HG02571 (cell line): Measurements from ENCODE around the gene TMEM86B.

Experiments
- ATAC-seq: cut with Tn5 transposase; IDR thresholded peaks from one replicate; pipeline ENCODE4 v1.9.1; 2021; ENCODE audit warnings: mild to moderate bottlenecking, moderate library complexity; ENCODE audit not compliant: unreplicated experiment

The TMEM86B gene

DNA sequence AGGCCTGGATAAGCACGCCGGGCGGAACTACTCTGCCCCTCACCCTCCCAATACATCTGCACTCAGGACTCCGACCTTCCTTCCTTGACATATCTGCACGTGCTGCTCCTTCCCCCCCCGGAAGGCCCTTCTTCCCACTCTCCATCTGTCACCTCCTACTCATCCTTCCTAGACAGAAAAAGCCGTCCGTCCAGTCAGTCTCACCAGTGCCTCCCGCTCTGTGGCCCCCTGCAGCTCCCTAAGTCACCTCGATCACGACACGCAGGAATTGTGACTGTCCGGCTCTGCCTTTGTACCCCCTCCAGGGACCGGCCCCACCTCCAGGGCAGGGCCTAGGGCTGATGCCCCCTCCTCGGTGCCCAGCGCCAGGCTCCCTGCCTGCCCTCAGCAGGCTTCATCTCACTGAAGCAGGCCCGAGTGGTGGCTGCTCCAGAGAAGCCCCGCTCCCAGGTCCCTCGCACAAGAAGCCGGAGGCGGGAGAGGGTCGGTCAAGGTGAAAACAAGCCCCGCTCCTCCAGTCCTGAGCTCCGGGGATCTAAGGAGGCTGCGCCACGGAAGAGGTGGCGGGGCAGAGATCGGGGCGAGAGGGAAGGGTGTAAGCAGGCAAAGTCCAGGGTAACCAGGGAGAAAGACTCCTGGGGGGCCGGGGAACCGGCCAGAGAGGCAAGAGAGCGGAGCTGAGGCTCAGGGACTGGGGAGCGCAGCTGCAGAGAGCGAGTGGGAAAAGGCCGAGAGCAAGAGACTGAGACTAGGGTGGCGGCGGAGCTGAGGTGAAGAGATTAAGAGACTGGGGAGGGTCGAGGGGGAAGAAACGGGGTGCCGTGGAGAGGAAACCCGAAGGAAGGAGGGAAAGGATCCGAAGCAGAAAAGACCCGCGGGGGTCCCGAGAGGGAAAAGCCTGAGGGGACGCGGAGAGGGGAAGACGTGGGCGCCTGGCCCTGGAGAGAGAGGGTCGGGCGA, 29.2 kb upstream of the TMEM86B start:
- no peak for ATAC-seq

DNA sequence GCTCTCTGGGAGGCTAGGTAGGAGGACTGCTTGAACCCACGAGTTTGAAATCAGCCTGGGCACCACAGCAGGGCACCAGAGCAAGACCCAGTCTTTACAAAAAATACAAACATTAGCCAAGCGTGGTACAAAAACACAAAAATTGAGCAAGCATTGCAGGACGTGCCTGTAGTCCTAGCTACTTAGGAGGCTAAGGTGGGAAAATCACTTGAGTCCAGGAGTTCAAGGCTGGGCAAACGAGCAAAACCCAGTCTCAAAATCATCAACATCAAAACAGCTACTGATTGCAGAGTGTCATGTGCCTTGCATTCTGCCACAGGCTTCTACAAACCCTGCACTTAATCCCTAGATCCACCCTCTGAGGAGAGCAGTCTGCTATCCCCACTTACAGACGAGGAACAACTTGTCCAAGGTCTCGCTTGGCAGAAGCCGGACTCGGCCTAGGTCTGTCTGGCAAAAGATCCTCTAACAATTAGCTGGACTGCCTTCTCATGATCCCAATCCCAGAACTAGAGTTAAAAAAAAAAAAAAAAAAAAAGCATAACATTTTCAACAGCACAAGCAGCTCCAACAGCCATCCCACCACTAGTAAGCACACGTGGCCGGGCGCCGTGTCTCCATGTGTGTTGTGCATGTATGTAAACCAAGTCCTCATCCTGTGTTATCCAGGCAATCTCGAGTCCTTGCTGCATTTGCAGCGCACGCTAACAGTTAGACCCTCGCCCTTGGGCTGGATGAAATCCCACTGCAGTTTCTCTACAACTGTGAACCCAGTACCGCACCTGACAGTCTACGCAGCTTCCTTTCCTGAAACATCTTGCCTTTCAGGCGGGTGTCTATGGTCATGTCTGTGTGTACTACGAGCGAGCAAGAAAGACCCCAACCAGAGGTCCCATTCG, 28.2 kb upstream of the TMEM86B start:
- ATAC-seq, result no peak

DNA sequence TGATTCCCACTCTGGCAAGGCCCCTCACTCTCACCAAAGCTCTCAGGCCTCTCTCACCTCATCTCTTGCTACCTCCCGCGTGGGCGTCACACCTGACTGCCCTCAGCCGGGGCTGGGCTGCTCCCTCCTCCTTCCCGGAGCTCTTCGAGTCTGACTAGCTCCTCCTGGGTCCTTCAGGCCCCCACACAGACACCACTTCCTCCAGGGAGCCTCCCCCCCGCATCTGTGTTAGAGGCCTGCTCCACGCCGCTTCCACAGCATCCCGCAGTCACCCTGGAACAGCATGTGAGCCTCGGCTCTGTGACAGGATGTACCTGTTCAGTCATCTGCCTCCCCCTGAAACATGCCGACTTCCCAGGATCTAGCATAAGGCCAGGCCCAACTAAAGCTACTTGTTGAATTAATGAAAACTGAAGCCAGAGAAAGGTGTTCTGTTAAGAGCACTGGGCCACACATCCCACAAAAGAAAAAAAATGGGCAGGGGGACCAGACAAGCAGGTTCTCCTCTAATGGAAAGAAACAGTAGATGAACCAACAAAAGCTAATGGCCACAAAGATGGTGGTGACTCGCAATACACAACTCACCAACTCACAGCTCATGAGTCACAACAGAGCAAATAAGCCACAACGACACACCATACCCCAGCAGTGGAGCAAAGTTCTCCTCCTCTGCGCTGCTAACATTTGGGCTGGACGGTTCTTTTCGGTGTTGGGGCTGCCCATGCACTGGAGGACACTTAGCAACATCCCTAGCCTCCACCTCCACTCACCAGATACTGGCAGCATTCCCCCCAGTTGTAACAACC, 27.3 kb upstream of the TMEM86B start:
- no peak for ATAC-seq

DNA sequence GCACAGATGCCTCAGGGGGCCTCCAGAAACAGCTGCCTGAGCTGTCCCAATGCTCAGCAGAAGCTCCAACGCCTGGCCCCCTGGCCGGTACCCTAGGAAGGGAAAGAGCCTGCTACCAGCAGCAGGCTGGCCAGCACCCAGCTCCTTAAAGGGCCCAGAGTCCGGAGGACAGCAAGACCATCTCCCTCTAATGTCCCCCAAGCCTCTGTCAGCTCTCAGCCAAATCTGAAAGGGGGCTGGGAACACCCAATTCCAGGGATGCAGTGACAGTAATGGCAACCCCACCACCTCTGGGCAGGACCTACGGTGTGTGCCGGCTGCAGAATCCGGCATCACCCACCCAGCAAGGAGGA, 26.0 kb upstream of the TMEM86B start:
- no peak for ATAC-seq

DNA sequence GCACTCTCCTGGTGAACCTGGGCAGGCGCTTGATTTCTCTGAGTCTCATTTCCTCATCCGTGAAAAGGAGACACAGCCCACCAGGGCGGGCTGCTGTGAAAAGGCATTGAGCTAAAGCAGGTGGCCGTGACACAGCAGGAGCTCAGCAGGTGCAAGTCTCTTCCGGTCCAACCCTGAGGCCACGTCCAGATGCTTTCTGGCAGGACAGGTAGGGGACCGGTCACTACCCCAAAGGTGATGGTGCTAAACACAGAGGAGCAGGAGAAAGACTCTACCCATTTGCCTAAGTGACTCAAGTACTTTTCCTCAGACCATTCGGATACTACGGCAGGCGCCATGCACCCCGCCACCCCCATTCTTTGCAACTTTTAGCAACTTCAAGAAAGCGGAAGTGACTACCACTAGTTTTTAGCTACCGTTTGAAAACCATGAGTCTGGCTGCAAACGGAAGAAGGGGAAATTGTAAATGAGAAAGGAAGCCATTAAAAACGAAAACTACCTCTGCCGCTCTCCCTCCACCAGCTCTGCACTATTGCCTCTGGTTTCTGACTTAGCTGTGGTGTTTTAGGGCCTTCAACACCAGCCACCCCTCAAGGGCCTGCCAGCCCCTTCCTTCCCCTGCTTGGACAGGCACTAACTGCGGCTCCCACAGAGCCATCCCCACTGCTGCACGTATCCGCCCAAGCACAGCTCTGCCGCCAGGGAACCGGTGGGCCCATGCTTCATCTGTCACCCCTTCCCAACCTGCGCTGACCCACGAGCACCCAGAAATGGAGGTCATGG, 25.5 kb upstream of the TMEM86B start:
- ATAC-seq, result no peak

DNA sequence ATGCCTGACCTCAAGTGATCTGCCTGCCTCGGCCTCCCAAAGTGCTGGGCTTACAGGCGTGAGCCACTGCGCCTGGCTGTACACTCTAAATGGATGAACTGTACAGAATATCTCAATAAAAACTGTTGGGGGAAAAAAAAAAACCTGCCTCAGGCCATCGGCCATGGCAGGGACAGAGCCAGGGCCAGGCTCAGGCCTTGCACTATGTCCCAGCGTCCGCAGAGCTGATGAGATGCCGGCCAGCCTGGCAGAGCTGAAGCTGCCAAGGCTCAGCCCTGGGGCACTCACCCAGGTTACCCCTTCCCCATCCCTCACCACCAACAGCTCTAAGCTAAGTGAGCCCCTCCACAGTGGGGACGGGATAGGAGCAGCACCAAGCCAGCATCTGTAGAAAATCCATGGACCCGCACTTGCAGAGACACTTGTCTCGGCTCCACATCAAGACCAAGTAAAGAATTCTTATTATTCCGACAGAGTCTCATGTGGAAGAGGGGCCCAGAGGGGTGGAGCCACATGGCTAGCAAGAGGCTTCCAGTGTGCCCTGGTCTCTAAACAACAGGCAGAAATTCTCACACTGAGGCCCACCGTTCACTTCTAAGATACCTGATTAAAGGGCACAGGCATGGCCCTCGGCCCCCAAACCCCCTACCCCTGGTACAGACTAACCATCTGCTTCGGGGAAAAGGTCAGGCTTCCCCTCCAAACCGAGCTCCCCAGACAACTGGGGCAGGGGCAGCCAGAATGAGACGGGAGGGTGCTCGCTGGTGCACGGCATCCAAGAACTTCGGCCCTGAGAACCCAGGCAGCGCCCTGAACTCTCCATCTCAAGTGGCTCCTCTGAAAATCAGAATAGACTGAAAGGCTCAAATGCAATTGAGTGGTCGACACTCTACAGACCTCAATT, 24.4 kb upstream of the TMEM86B start:
- ATAC-seq, result no peak

DNA sequence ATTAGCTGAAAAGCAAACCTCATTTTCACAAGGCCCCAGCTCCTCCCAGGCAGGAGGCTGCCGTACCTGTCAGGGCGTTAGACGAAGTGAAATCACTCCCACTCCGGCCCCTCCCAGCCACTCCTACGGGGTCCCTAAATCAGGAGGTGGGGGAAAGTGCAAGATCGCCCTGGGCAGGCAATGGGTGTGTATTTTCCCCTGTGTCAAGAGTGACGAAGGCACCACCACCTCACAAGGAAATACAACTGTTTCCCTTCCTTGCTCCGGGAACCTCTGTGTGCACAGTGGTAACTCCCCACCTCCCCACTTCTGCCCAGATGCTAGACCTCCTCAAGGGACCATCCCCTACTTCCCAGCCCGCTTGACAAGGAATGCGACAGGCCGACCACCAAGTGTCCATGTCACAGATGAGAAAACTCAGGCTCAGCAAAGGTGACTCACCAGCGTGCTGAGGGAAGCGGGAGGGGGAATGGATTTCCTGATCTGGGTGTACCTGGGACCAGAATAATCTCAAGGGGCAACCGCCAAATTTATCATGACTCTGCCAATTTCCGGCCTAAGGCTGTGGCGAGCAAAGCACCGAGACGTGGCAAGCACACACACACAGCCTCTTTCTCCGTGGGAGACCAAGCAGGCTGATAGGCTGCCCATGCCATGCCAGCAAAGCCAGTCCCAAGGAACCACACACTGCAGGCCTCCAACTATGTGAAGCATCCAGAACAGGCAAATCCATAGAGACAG, 22.9 kb upstream of the TMEM86B start:
- no peak for ATAC-seq

DNA sequence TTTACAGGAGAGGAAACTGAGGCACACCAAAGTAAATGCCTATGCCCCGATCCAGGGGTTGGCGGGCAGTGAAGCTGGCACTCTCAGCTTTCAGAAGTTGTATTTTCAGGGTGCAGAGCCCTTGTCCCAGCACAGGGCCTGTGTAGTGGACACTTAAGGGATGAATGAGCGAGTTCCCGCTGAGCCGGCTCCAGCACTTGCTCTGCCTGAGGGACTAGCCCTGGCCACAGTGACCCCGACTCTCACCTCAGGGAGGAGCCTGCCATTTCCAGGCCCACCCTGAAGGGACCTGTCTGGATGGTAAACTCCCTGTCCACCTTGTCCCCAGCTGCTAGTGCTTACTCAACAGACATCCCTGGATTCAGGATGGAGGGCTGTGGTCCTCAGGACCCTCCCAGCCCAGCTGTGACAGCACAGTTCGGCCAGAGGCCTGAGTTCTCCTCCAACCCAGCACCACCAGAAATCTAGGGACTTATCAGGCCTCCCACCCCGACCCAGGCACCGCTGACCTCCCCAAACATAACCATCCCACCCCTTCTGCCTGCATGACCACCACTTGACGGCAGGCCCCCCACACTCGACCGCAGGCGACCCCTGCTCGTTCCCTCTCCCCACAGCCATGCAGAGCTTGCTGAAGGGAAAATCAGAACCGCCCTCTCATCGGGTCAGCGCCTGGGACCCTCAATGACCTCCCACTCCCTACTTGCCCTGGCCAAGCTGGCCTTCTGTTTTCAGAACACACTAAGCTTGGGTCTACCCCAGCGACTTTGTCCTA, 21.9 kb upstream of the TMEM86B start:
- ATAC-seq, result no peak

DNA sequence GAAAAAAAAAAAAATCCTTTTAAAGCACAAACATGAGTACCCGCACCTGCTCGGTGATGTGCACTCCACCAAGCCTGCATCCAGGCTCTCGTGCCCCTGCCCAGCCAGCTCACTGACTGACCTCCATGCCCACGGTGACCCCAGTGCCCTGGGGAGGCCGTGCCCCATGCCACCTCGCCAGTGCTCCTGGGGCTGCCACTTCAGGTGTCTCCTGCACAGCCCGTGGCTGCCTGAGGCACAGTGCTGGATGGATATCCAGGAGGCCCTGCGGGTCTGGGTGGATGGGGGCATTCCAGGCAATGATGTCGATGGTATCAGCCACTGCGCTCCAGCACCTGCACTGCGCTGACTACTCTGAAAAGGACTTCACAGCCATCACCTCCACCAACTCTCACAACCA, 21.3 kb upstream of the TMEM86B start:
- no peak for ATAC-seq

DNA sequence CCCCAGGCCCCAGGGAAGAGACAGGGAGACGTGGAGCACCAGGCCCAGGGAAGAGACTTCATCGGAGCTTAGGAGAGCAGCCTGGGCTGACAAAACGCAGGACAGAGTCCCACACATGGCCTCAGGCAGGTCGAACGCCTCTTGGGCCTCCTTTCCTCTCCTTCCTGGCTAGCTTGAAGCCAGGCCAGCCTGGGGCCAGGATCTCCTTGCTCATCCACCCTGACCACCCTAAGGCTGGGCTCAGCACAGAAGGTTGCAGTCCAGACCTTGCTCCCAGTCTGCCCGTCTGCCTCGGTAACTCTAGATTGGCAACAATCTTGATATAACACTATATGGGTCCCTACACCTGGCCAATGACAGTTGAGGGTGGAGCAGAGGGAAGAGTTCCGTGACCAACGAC, 20.1 kb upstream of the TMEM86B start:
- ATAC-seq, result no peak

DNA sequence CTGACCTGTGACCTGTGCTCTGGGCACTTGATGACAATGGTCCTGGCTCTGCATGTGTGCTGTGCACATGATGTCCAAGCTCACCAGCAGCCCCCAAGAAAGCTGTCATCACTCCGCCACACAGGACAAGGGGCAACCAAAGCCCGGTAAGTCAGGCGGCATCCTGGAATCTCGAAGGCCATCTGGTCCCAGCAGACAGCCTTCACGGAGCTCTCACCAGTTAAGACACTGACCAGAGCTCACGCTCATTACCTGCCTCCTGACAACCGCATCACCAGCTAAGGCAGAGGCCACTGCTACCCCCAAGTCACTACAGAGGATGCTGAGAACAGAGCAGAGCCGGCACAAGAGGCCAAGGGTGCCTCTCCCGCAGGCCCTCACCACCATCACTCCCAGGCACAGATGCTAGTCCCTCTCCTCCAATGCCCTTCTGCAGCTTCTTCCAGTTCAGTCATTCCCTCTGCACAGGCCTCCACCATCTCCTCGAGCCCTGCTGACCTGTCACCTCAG, 19.7 kb upstream of the TMEM86B start:
- ATAC-seq, result no peak

DNA sequence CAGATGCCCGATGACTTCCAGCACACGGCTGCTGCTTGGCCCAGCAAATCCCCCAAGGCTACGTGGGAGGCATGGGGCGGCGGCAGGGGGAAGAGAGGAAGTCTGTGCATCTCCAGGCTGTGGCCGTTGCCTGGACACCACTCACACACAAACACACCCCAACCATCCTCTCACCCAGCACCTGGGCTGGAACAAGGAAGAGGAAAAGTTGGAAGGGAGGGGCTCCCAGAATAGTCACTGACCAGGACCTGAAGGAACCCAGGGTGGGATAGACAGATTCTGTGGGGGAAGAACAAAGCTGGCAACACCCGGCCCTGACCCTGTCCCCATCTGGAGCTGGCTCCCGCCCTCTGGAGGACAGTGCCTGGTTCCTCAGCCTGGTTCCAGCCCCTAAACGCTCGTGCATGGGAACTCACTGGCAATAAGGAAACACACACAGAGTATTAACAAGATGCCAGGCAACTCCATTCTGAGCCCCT, 19.1 kb upstream of the TMEM86B start:
- ATAC-seq, result no peak

DNA sequence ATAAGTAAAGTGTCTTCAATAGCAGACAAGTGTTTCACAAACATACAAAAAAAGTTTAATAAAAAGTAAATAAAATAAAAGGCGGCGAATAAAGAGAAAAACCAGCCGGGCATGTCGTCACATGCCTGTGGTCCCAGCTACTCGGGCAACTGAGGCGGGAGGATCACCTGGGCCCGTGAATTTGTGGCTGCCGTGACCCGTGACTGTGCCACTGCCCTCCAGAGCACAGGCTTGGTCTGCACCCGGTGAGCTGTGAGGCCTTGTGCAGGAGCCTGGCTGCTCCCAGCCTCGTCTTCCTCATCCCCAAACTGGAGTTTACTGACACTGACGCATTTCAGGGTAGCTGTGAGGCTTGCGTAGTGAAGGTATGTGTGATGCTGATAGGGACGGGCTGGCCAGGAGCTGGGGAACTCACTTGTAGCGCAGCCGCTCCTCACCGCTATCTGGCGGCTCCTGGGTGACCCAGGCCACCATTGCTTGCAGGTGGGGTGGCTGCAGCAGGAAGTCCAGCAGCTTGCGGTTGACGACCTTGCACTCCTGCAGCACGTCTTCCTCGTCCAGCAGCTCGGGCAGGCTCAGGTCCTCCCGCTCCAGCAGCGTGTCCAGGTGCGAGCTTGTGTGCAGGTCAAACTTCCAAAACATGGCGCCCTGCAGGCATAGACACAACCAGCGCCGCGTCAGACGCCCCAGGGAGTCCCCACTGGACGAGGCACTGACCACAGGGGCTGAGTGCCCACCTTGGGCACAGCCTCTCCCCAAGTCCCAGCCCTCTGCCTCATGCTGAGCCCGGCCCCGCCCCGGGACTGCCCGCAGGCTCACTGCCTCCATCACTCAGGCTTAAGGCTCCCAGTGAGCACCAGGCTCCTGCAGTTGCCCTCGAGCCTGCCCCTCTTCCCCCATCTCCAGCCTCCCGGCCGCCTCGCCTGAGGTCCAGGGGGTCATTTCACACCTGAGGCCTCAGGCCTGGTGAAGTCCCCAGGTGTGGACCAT, 18.2 kb upstream of the TMEM86B start:
- no peak for ATAC-seq

DNA sequence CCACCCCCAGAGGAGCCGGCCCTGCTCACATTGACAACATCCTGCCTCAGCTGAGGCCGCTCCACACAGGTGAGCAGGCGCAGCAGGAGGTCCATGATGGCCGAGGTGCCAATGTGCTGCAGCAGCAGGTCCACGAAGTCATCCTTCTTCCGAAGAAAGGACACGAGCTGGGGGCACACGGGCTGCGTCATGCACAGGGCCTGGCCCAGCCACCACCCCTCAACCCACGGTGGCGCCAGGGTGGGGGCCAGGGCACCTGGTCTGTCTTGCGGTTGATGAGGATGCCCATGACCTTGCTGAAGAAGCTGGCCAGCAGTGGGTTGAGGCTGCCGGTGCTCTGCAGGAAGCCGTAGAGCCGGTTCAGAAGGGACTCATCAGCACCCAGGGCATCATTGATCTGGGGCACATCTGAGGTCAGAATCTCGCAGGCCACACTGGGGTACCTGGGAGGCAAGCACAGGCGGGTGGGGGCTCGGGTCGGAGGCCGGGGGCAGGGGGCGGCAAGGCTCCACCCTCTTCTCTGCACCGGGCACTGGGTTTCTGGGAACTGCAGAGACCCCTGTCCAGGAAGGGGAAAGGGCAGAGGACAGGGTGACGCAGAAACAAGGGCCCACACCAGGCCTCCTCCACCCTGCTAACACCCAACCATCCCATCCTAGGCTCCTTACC, 16.8 kb upstream of the TMEM86B start:
- ATAC-seq, result no peak

DNA sequence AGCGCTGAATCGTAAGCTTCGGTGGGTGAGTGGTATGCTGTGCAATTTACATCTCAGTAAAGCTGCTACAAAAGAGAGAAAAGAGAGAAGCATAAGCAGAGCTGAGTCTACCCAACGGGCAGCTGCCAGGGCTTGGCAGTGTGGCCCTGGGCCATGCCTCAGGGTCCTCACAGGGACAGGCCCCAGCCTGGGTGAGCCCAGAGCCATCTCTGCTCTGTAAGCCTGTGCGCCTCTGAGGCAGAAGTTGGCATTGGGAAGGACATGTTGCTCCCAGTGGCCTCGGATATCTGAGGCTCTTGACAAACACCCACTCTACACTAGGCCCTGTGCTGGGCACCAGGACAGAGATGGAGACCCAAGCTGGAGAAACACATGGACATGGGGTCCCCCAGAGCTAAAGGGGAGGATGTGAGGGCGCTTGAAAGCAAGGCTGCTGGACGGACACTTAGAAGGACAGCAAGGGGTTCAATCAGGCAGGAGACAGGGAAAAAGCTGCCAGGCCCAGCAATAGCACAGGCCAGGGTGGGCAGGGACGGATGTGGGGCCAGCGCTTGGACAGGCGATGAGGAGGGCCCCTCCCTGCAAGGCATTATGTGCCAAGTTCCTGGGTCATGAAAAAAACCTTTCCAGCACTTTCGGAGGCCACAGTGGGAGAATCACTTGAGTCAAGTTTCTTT, 15.6 kb upstream of the TMEM86B start:
- ATAC-seq, result no peak
